Heart left ventricle (tissue), 16 donors: ENCODE results near the gene COL19A1. TPM values are rescaled to one million over a fixed set of nuclear protein-coding genes. Genes with fewer than 3 reads are reported as not detected.
"Not testable (repeated sequence)": the region's sequence is repeated elsewhere in the genome, so short reads cannot be mapped to it uniquely, and the experiment has no call there.

Experiments
- ATAC-seq, 4 donors: fragments of 200-7000 bp; cut with Tn5 transposase; one replicate each; pipeline ENCODE4 v1.9.1; 2020 to 2022; ENCODE audit warnings: moderate library complexity in 4 of 4, mild to moderate bottlenecking in 3 of 4, moderate number of reproducible peaks in 1 of 4
- DNase-seq, 5 donors: peaks; one replicate each; pipeline ENCODE4 v3.0.0-alpha.2; 2020
- H3K27ac ChIP-seq, 12 donors: fragments of 200-600 bp; sonication (generic) in 4 of 12; one replicate each; pipeline versions ENCODE4 v1.5.0 to v1.8.0; 2016 to 2022; ENCODE audit warnings: mild to moderate bottlenecking in 2 of 12
- H3K27me3 ChIP-seq, 9 donors: fragments of 200-600 bp; sonication (generic) in 2 of 9; one replicate each; pipeline versions ENCODE4 v1.5.1 to v1.8.0; 2016 to 2022; ENCODE audit warnings: mild to moderate bottlenecking in 3 of 9
- H3K36me3 ChIP-seq, 9 donors: fragments of 200-600 bp; sonication (generic) in 2 of 9; one replicate each; pipeline versions ENCODE4 v1.5.0 to v1.8.0; 2018 to 2022; ENCODE audit warnings: mild to moderate bottlenecking in 2 of 9
- H3K4me1 ChIP-seq, 12 donors: fragments of 200-600 bp; sonication (generic) in 4 of 12; one replicate each; pipeline versions ENCODE4 v1.5.0 to v1.8.0; 2016 to 2022; ENCODE audit warnings: mild to moderate bottlenecking in 3 of 12
- H3K4me3 ChIP-seq, 12 donors: fragments of 200-600 bp; sonication (generic) in 4 of 12; one replicate each; pipeline versions ENCODE4 v1.5.0 to v1.8.0; 2017 to 2022; ENCODE audit warnings: mild to moderate bottlenecking in 9 of 12, moderate library complexity in 4 of 12
- H3K9me3 ChIP-seq, 12 donors: fragments of 200-600 bp; sonication (generic) in 4 of 12; one replicate each; pipeline versions ENCODE4 v1.5.0 to v1.8.0; 2016 to 2022; ENCODE audit warnings: mild to moderate bottlenecking in 1 of 12
- POLR2A ChIP-seq, 2 donors: fragments of 450-650 bp; IDR thresholded peaks; one replicate each; pipeline ENCODE4 v1.6.1; 2017; ENCODE audit warnings: antibody characterized with exemption in 2 of 2, mild to moderate bottlenecking in 2 of 2, moderate library complexity in 2 of 2
- WGBS, 4 donors: extraction: QIAGEN DNeasy Blood & Tissue Kit in 2 of 4; methylation state at CpG; one replicate each; pipeline versions ENCODE4 v1.1.5 to v1.1.7; 2013 to 2018; 5-methylcytosine and 5-hydroxymethylcytosine counted together
- intact Hi-C, 10 donors: fragments of 100-400 bp; cut with DNase I; formaldehyde crosslinking; loops; one replicate each; pipeline versions ENCODE4 v1.11.1 to v1.14.2; 2022
- polyA plus RNA-seq, 2 donors: library from polyadenylated mRNA; stranded (reverse); fragments of 200-250 nt; gene quantifications; one replicate each; pipeline ENCODE4 v1.2.3, GENCODE V29; 2013
- total RNA-seq, 9 donors: library from RNA; depleted of rRNA in 2 of 9; stranded (reverse); fragments of >200 nt in 2 of 9; fragmentation: NEBNext Ultra II Directional in 3 of 9; extraction: Animal tissue kit (Norgen Biotek cat#: 25700) in 3 of 9; gene quantifications; one replicate each; pipeline versions ENCODE4 v1.1.0 to v1.2.4, GENCODE V29; 2016 to 2023
- TF ChIP-seq, protein P1 (sequence below), 12 donors: fragments of 200-600 bp; sonication (generic) in 4 of 12; IDR thresholded peaks; one replicate each; pipeline versions ENCODE4 v1.5.0 to v1.8.0; 2018 to 2022; ENCODE audit warnings: antibody characterized with exemption in 12 of 12, mild to moderate bottlenecking in 5 of 12
- donor health status: ischemic (EF 13 %, LVEDD 7.1; RV severe dilation, severe dysfunction).
- donor health status: healthy with polysubstance abuse.
- donor health status: DM: no; HTN: yes; CAD: no.
- donor health status: DM: no; HTN: no; CAD: no.
- donor health status: ischemic (EF 25% LVEDD 6.9; RV normal size, moderate dysfunction).
- donor health status: ischemic (EF 25% LVEDD 5.7; RV mildly dilated, moderate dysfunction).
- donor health status: healthy.
- donor health status: DM: yes; HTN: yes; CAD: no.
- donor health status: ischemic (EF 35%, LVEDD 5.7; RV mildly dilated, moderate dysfunction).
- donor health status: nonischemic (EF 11% LVEDD 7.7; RV severe dilation, severe dysfunction).
- donor health status: DM: yes; HTN: yes; CAD: no.
- donor health status: PGD.
- donor health status: ischemic (EF 29% LVEDD 5.4; RV normal size, mild dysfunction).
- donor health status: nonischemic (EF 23%, LVEDD 6.1; RV moderate dilation, normal function).

Gene COL19A1
- total and polyA plus RNA-seq, 11 donors: 0.69 to 4.6 (median 1.6) TPM

- peaks cover 0 to 3% (median 0%) of the 10 kb centered on the region in 12 donors for H3K9me3 ChIP-seq
- no peak overlapping the region for H3K4me3 ChIP-seq
- intact Hi-C loops: no loop called here
- 79 to 86% (median 81%) methylated on average over 6 of the region's 6 CpGs for WGBS, 4 donors
- ATAC-seq (no peak), DNase-seq (no peak)
- H3K27ac ChIP-seq: no peak overlapping the region
- no peaks in the 10 kb centered on the region for H3K4me1 ChIP-seq
- H3K36me3 ChIP-seq: no peaks in the 10 kb centered on the region
- no peak for TF ChIP-seq POLR2A (IDR thresholded peaks at IDR 0.05)
- TF ChIP-seq, protein P1, sequence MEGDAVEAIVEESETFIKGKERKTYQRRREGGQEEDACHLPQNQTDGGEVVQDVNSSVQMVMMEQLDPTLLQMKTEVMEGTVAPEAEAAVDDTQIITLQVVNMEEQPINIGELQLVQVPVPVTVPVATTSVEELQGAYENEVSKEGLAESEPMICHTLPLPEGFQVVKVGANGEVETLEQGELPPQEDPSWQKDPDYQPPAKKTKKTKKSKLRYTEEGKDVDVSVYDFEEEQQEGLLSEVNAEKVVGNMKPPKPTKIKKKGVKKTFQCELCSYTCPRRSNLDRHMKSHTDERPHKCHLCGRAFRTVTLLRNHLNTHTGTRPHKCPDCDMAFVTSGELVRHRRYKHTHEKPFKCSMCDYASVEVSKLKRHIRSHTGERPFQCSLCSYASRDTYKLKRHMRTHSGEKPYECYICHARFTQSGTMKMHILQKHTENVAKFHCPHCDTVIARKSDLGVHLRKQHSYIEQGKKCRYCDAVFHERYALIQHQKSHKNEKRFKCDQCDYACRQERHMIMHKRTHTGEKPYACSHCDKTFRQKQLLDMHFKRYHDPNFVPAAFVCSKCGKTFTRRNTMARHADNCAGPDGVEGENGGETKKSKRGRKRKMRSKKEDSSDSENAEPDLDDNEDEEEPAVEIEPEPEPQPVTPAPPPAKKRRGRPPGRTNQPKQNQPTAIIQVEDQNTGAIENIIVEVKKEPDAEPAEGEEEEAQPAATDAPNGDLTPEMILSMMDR (IDR thresholded peaks at IDR 0.05): no peak
- H3K27me3 ChIP-seq: no peaks in the 10 kb centered on the region
These were observed 22.3 kb downstream of the COL19A1 start for GRCh38 chr6:69888482-69889233.

DNA sequence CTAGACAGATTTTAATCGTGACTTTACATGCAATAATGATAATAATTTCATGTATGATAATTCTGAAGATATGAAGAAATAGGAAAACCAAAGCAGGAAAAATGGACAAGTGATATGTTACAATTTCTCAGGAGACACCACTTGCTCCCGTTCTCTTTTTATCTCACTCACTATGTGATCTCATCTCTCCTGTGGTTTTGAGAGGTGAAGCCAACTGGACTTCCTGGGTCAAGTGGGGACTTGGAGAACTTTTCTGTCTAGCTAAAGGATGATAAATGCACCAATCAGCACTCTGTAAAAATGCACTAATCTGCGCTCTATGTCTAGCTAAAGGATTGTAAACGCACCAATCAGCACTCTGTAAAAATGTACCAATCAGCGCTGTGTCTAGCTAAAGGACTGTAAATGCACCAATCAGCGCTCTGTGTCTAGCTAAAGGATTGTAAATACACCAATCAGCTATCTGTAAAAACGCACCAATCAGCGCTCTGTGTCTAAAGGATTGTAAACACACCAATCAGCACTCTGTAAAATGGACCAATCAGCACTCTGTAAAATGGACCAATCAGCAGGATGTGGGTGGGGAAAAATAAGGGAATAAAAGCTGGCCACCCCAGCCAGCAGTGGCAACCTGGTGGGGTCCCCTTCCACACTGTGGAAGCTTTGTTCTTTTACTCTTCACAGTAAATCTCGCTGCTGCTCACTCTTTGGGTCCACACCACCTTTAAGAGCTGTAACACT is 23.0 kb downstream of the COL19A1 start:
- WGBS, 4 donors: 78 to 85% (median 81%) methylated on average over 9 of the region's 9 CpGs
- ATAC-seq, H3K27ac ChIP-seq, H3K4me3 ChIP-seq, H3K36me3 ChIP-seq, DNase-seq, H3K9me3 ChIP-seq, H3K27me3 ChIP-seq, intact Hi-C loops, H3K4me1 ChIP-seq: not testable (repeated sequence)

DNA sequence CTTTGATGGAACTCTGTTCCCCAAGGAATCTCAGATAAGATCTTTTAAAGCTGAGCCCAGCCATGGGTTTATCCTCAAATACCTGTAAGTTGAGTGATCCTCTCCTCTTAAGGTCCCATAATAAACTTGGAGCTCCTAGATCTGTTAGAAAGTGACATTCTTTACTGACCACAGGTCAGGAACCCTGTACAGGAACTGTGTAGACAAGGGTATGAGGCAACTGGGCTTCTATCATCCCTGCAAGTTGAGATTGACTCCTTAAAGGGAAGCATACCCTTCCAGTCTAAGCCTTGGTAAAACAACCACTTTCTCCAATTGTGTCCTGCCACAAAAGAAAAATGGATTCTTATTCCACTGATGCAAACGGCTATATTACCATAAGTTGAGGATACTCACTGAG is 26.2 kb downstream of the COL19A1 start:
- DNase-seq, intact Hi-C loops, H3K9me3 ChIP-seq, H3K36me3 ChIP-seq, ATAC-seq, H3K4me1 ChIP-seq, H3K4me3 ChIP-seq, H3K27ac ChIP-seq, H3K27me3 ChIP-seq: not testable (repeated sequence)
- 79 to 86% (median 83%) methylated on average over 1 of the region's 1 CpG for WGBS, 4 donors

GRCh38 chr6:69893266-69893665 is 26.9 kb downstream of the COL19A1 start:
- H3K4me3 ChIP-seq, H3K9me3 ChIP-seq, H3K27me3 ChIP-seq, DNase-seq, intact Hi-C loops, H3K27ac ChIP-seq, H3K36me3 ChIP-seq, ATAC-seq, H3K4me1 ChIP-seq: not testable (repeated sequence)

GRCh38 chr6:69894578-69895347 is 28.4 kb downstream of the COL19A1 start:
- no peaks in the 10 kb centered on the region for H3K36me3 ChIP-seq
- H3K27ac ChIP-seq: no peak overlapping the region
- H3K4me3 ChIP-seq: no peak overlapping the region
- no peak for ATAC-seq
- no peaks in the 10 kb centered on the region for H3K4me1 ChIP-seq
- H3K27me3 ChIP-seq: no peaks in the 10 kb centered on the region
- intact Hi-C loops: no loop called here
- H3K9me3 ChIP-seq: no peaks in the 10 kb centered on the region
- TF ChIP-seq, protein P1 (IDR thresholded peaks at IDR 0.05): no peak
- no peak for TF ChIP-seq POLR2A (IDR thresholded peaks at IDR 0.05)
- WGBS, 4 donors: 73 to 81% (median 76%) methylated on average over 8 of the region's 8 CpGs
- DNase-seq: no peak
